ENCODE data around the gene RNASE8. TPM values are rescaled to one million over a fixed set of nuclear protein-coding genes. Genes with fewer than 3 reads are reported as not detected.
A peak's percentile ranks its signal among the peaks of the same experiment; 100 is the strongest.

The RNASE8 gene
- polyA plus RNA-seq, 3 donors, result not detected

GRCh38 chr14:21084396-21084795 is 26.8 kb downstream of the RNASE8 start:
- no peak overlapping the region for H3K4me3 ChIP-seq (replicated peaks in 1 of 3; ENCODE audit: low read depth in 2 of 3, low read length in 3 of 3)
- peak overlapping the region; percentile 28 for H3K9ac ChIP-seq (ENCODE audit: insufficient read depth, low read length, poor library complexity, severe bottlenecking)
- intact Hi-C loops (cut with micrococcal nuclease), result no loop called here
- H3K27ac Mint-ChIP-seq, result peak overlapping the region; percentile 94 to 99 (median 98)
- WGBS (ENCODE audit: insufficient coverage), result 93% methylated on average over 2 of the region's 2 CpGs
- H3K36me3 Mint-ChIP-seq, result peaks cover 63 to 92% of the 10 kb centered on the region in 2 donors
- peaks cover 0 to 3% (median 0%) of the 10 kb centered on the region in 7 donors for H3K9me3 Mint-ChIP-seq
- H3K4me1 ChIP-seq (ENCODE audit: control insufficient read depth in 1 of 2, insufficient read depth in 2 of 2, low read length in 2 of 2), result peaks cover 42 to 48% of the 10 kb centered on the region in 2 donors
- peaks cover 1 to 4% (median 3%) of the 10 kb centered on the region in 3 donors for H3K27me3 Mint-ChIP-seq (ENCODE audit: low read depth in 3 of 3)
- no peak for DNase-seq
- no peaks in the 10 kb centered on the region for H3K9me3 ChIP-seq (replicated peaks in 1 of 2; ENCODE audit: control insufficient read depth in 1 of 2, insufficient read depth in 1 of 2, low read length in 2 of 2)
- no peaks in the 10 kb centered on the region for H3K27me3 ChIP-seq (ENCODE audit: control insufficient read depth in 2 of 2, insufficient read depth in 2 of 2, low read length in 2 of 2)
- peak overlapping the region; percentile 87 to 94 for H3K27ac ChIP-seq (ENCODE audit: low read depth in 1 of 2, low read length in 2 of 2)
- no peak overlapping the region for H3K4me3 Mint-ChIP-seq
- H3K4me1 Mint-ChIP-seq, result peaks cover 44% of the 10 kb centered on the region
- TF ChIP-seq, protein P1, sequence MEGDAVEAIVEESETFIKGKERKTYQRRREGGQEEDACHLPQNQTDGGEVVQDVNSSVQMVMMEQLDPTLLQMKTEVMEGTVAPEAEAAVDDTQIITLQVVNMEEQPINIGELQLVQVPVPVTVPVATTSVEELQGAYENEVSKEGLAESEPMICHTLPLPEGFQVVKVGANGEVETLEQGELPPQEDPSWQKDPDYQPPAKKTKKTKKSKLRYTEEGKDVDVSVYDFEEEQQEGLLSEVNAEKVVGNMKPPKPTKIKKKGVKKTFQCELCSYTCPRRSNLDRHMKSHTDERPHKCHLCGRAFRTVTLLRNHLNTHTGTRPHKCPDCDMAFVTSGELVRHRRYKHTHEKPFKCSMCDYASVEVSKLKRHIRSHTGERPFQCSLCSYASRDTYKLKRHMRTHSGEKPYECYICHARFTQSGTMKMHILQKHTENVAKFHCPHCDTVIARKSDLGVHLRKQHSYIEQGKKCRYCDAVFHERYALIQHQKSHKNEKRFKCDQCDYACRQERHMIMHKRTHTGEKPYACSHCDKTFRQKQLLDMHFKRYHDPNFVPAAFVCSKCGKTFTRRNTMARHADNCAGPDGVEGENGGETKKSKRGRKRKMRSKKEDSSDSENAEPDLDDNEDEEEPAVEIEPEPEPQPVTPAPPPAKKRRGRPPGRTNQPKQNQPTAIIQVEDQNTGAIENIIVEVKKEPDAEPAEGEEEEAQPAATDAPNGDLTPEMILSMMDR (IDR thresholded peaks at IDR 0.05), result no peak
- peaks cover 65 to 89% of the 10 kb centered on the region in 2 donors for H3K36me3 ChIP-seq (replicated peaks in 1 of 2; ENCODE audit: control insufficient read depth in 1 of 2, insufficient read depth in 2 of 2, low read length in 2 of 2)
- no peak overlapping the region for H3K4me2 ChIP-seq (replicated peaks; ENCODE audit: extremely low read depth, low read length, poor library complexity, severe bottlenecking)
- peaks cover 5% of the 10 kb centered on the region for H3K79me2 ChIP-seq (ENCODE audit: insufficient read depth, low read length)
- H4K20me1 ChIP-seq (ENCODE audit: insufficient read depth, low read length), result peaks cover 6% of the 10 kb centered on the region
- H2AFZ ChIP-seq (ENCODE audit: insufficient read depth, low read depth, low read length, poor library complexity, severe bottlenecking), result no peak overlapping the region

GRCh38 chr14:21084998-21085853 is 27.6 kb downstream of the RNASE8 start:
- no peak overlapping the region for H3K4me2 ChIP-seq (replicated peaks; ENCODE audit: extremely low read depth, low read length, poor library complexity, severe bottlenecking)
- intact Hi-C loops (cut with micrococcal nuclease), result no loop called here
- Mint-ChIP-seq H3K4me1 (peaks cover 44% of the 10 kb centered on the region), H3K36me3 (peaks cover 58 to 92% of the 10 kb centered on the region in 2 donors), H3K27me3 (ENCODE audit: low read depth in 3 of 3) (peaks cover 1 to 4% (median 3%) of the 10 kb centered on the region in 3 donors), H3K9me3 (peaks cover 0 to 3% (median 2%) of the 10 kb centered on the region in 7 donors), H3K27ac (peak overlapping the region; percentile 94 to 99 (median 98)), H3K4me3 (peak overlapping the region; percentile 24 to 39)
- H3K79me2 ChIP-seq (ENCODE audit: insufficient read depth, low read length), result peaks cover 5% of the 10 kb centered on the region
- H4K20me1 ChIP-seq (ENCODE audit: insufficient read depth, low read length), result peaks cover 6% of the 10 kb centered on the region
- H2AFZ ChIP-seq (ENCODE audit: insufficient read depth, low read depth, low read length, poor library complexity, severe bottlenecking), result peak overlapping the region; percentile 2
- peak; percentile 87 to 98 (median 95) for DNase-seq
- H3K27ac ChIP-seq (ENCODE audit: low read depth in 1 of 2, low read length in 2 of 2), result peak overlapping the region; percentile 87 to 94
- H3K9ac ChIP-seq (ENCODE audit: insufficient read depth, low read length, poor library complexity, severe bottlenecking), result peak overlapping the region; percentile 28
- WGBS (ENCODE audit: insufficient coverage), result 43% methylated on average over 13 of the region's 17 CpGs
- peaks cover 62 to 89% of the 10 kb centered on the region in 2 donors for H3K36me3 ChIP-seq (replicated peaks in 1 of 2; ENCODE audit: control insufficient read depth in 1 of 2, insufficient read depth in 2 of 2, low read length in 2 of 2)
- H3K27me3 ChIP-seq (ENCODE audit: control insufficient read depth in 2 of 2, insufficient read depth in 2 of 2, low read length in 2 of 2), result no peaks in the 10 kb centered on the region
- no peak overlapping the region for H3K4me3 ChIP-seq (replicated peaks in 1 of 3; ENCODE audit: low read depth in 2 of 3, low read length in 3 of 3)
- peaks cover 42 to 48% of the 10 kb centered on the region in 2 donors for H3K4me1 ChIP-seq (ENCODE audit: control insufficient read depth in 1 of 2, insufficient read depth in 2 of 2, low read length in 2 of 2)
- H3K9me3 ChIP-seq (replicated peaks in 1 of 2; ENCODE audit: control insufficient read depth in 1 of 2, insufficient read depth in 1 of 2, low read length in 2 of 2), result no peaks in the 10 kb centered on the region
- TF ChIP-seq, protein P1 (IDR thresholded peaks at IDR 0.05), result no peak

Measured in CD14-positive monocyte (primary cell).